Activated CD8-positive, alpha-beta T cell treated with anti-CD3 and anti-CD28 coated beads for 36 hours (primary cell): Measurements from ENCODE around the gene AFMID. TPM values are rescaled to one million over a fixed set of nuclear protein-coding genes. Genes with fewer than 3 reads are reported as not detected.

Experiments
- ATAC-seq: fragments of 200-7000 bp; cut with Tn5 transposase; one replicate; pipeline ENCODE4 v1.10.0; 2021; ENCODE audit warnings: mild to moderate bottlenecking, moderate library complexity
- CTCF ChIA-PET: fragments of 350-600 bp; sonication (Branson Sonifier 250); formaldehyde crosslinking; loops from one replicate; lab custom pipeline; 2021; ENCODE audit warnings: antibody characterized with exemption; lab: Charles Lee
- POLR2A ChIA-PET: fragments of 350-600 bp; sonication (Branson Sonifier 250); formaldehyde crosslinking; loops from one replicate; lab custom pipeline; 2021; ENCODE audit warnings: antibody characterized with exemption; lab: Charles Lee
- DNase-seq: peaks from one replicate; pipeline ENCODE4 v3.0.0-alpha.2; 2020
- H3K27ac Mint-ChIP-seq: one replicate; pipeline ENCODE4 v1.8.0; 2021; ENCODE audit warnings: mild to moderate bottlenecking, mixed read lengths
- H3K27me3 Mint-ChIP-seq: one replicate; pipeline ENCODE4 v1.8.0; 2021; ENCODE audit warnings: mixed read lengths
- H3K36me3 Mint-ChIP-seq: one replicate; pipeline ENCODE4 v1.8.0; 2021; ENCODE audit warnings: low read depth, mixed read lengths
- H3K4me1 Mint-ChIP-seq: one replicate; pipeline ENCODE4 v1.8.0; 2021; ENCODE audit warnings: low read depth, mixed read lengths
- H3K4me3 Mint-ChIP-seq: one replicate; pipeline ENCODE4 v1.8.0; 2021; ENCODE audit warnings: mild to moderate bottlenecking, moderate library complexity, mixed read lengths
- H3K9me3 Mint-ChIP-seq: one replicate; pipeline ENCODE4 v1.8.0; 2021; ENCODE audit warnings: mixed read lengths
- CTCF ChIP-seq: fragments of 200-600 bp; IDR thresholded peaks from one replicate; pipeline ENCODE4 v1.8.0; 2022; ENCODE audit warnings: antibody characterized with exemption, mild to moderate bottlenecking
- intact Hi-C: fragments of 100-400 bp; cut with micrococcal nuclease; formaldehyde crosslinking; loops from one replicate; pipeline ENCODE4 v1.10.0; 2022
- total RNA-seq, 2 experiments: library from RNA; stranded (reverse); gene quantifications; one replicate each; pipeline ENCODE4 v1.2.3, GENCODE V29; 2021

Gene AFMID
- total RNA-seq, 2 experiments from 2014 or later = 20.8 to 27.9 TPM

DNA sequence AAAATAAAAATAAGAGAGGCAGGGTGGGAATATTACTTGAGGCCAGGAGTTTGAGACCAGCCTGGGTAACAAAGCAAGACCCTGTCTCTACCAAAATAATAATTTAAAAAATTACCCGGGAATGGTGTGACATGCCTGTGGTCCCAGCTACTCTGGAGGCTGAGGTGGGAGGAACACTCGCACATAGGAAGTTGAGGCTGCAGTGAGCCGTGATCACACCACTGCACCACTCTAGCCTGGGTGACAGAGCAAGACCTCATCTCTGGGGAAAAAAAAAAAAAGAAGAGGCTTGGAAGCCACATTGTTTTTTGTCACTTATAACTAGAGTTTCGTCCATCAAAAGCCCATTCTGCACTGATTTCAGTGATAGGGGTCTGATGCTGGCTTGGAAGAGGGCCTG is 41.0 kb downstream of the AFMID start:
- DNase-seq (no peak), ATAC-seq (no peak)
- Mint-ChIP-seq H3K36me3 (peaks cover 20% of the 10 kb centered on the region), H3K27ac (no peak overlapping the region), H3K9me3 (no peaks in the 10 kb centered on the region), H3K27me3 (peaks cover 32% of the 10 kb centered on the region), H3K4me1 (peaks cover 15% of the 10 kb centered on the region), H3K4me3 (no peak overlapping the region)
- POLR2A ChIA-PET = no interaction called here
- TF ChIP-seq CTCF = no peak
- CTCF ChIA-PET = interaction anchor here (4.7 kb wide), 1 partner anchor 23 kb away, joined by 22 read pairs; no protein-coding TSS in a partner anchor
- intact Hi-C loops = no loop called here

- Mint-ChIP-seq H3K4me1 (peaks cover 15% of the 10 kb centered on the region), H3K27me3 (peaks cover 32% of the 10 kb centered on the region), H3K27ac (no peak overlapping the region), H3K4me3 (no peak overlapping the region), H3K9me3 (no peaks in the 10 kb centered on the region), H3K36me3 (no peaks in the 10 kb centered on the region)
- intact Hi-C loops = no loop called here
- ChIA-PET CTCF (interaction anchor here (0.5 to 0.9 kb wide), 2 partner anchors 21 to 50 kb away, joined by 3 read pairs; no protein-coding TSS in a partner anchor), POLR2A (no interaction called here)
- DNase-seq = no peak
- no peak for TF ChIP-seq CTCF
- no peak for ATAC-seq
These were observed 43.2 kb downstream of the AFMID start for GRCh38 chr17:78230252-78230962.

- CTCF ChIA-PET = interaction anchor here (0.5 to 1.0 kb wide), 2 partner anchors 18 to 20 kb away, joined by 3 read pairs; no protein-coding TSS in a partner anchor
- Mint-ChIP-seq H3K4me1 (peaks cover 15% of the 10 kb centered on the region), H3K9me3 (no peaks in the 10 kb centered on the region), H3K27ac (no peak within 1 kb of the TSS), H3K4me3 (no peak within 1 kb of the TSS), H3K36me3 (no peaks in the 10 kb centered on the region), H3K27me3 (peaks cover 32% of the 10 kb centered on the region)
- TF ChIP-seq CTCF = no peak
- ATAC-seq (no peak), DNase-seq (no peak)
- intact Hi-C loops = no loop called here
- POLR2A ChIA-PET = interaction anchor here (1.4 kb wide), 1 partner anchor 19 kb away, joined by 3 read pairs; no protein-coding TSS in a partner anchor
These were observed 44.1 kb downstream of the AFMID start, which contains the start of gene TMEM235 for GRCh38 chr17:78230996-78231935. TSS of gene TMEM235 (plus strand) at chr17:78231631. CDS start at chr17:78232024, 393 bp downstream.

DNA sequence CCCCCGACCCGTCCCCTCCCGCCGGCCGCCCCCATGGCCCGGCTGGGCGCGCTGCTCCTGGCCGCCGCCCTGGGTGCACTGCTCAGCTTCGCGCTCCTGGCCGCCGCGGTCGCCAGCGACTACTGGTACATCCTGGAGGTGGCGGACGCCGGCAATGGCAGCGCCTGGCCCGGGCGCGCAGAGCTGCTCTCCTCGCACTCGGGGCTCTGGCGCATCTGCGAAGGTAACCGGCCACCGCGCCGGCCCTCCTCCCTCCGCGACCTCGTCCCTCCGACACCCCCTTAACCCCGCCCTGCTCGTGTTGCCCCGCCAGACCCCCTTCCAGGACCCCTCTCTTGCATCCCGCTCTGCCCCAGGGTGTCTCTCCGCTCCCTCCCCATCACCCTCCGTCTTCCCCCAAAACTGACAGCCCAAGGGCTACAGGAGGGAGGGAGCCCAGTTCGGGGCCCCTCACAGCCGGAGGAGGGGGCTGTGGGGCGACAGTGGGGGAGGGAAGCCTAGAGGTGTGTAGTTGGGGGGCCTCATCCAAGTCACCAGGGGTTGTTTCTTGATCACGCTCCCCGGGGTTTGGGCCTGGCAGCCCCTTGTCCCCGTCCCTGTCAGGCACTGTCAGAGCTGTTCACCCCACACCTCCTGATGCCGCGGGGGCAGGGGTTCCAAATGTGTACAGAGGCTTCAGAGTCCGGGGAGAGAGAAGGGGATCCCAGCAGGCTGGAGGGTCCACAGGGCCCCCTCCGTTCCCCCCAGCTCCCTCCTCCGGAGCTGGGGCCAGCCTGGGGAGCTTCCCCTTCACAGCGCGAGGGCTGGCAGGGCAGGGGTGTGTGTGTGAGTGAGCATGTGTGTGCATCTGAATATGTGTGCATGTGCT is 45.1 kb downstream of the AFMID start:
- peak; percentile 56 for DNase-seq
- intact Hi-C loops = no loop called here
- TF ChIP-seq CTCF = no peak
- CTCF ChIA-PET = interaction anchor here (1.0 kb wide), 1 partner anchor 17 kb away, joined by 3 read pairs; no protein-coding TSS in a partner anchor
- Mint-ChIP-seq H3K4me3 (no peak overlapping the region), H3K4me1 (peaks cover 15% of the 10 kb centered on the region), H3K36me3 (no peaks in the 10 kb centered on the region), H3K27me3 (peaks cover 28% of the 10 kb centered on the region), H3K9me3 (no peaks in the 10 kb centered on the region), H3K27ac (no peak overlapping the region)
- ATAC-seq = peak; percentile 77
- POLR2A ChIA-PET = interaction anchor here (1.4 kb wide), 1 partner anchor 18 kb away, joined by 3 read pairs; no protein-coding TSS in a partner anchor
